HL-60 (cell line): ENCODE measurements around the gene KCTD19.

ENCODE experiments used
- CTCF ChIP-seq: IDR thresholded peaks from one replicate; pipeline ENCODE4 v1.5.1; 2011; ENCODE audit warnings: low read length, control low read depth, inconsistent platforms; ENCODE audit not compliant: insufficient read depth
- POLR2AphosphoS5 ChIP-seq: IDR thresholded peaks from 2 replicates; pipeline ENCODE4 v1.6.1; 2012; ENCODE audit warnings: low read depth

GRCh38 chr16:67279296-67280089, 47.0 kb downstream of the KCTD19 start, which contains the start of gene PLEKHG4:
- peak; percentile 39 for TF ChIP-seq CTCF
- peak; percentile 52; the same call in 1 of the 2 replicates for TF ChIP-seq POLR2AphosphoS5
